Central memory CD4-positive, alpha-beta T cell (primary cell): Measurements from ENCODE around the gene CRTC1.

Experiments used
- DNase-seq: peaks from one replicate; pipeline ENCODE4 v3.0.0; 2022

Gene CRTC1

DNA sequence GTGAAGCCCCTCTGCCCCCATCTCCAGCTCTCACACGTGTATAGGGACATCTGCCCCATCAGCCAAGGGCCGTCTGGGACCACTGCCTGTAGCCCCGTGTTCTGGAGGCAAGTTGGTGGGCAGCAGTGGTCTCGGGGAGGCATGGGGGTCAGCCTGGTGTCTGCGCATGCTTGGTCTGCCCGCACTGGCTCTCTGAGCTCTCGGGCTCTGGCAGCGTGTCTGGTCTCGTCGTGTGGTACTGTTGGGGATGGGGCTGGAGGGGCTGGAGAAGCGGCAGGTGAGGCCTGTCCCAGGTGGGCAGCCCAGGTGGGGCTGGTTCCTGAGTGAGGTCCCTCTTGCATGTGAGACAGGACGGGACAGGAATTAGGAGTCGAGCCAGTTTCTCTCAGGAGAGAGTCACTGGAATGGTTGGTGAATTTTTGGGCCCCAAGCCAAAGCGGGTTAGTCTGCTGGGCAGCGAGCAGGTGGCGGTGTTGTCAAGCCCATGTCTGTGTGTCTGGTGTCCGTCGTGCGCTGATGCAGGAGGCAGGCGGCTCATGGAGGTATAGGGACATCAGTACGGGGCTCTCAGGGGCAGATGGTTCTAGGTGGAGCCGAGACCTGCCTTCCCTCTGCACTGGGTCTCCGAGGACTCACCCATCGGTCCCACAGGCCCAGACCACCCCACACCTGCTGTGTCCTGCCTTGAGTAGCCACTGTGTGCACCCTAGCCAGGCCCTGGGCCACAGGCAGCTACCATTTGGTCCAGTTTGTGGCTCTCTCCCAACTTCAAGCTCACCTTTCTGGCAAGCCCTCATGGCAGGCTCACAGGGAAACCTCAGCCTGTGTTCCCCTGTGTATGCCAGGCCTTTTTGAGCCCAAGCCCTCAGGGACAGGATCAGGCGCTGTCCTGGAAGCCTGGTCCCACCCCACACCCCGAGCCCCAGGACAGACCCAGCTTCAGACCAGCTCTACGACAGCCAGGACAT lies 89.4 kb downstream of the CRTC1 start:
- DNase-seq = no peak

DNA sequence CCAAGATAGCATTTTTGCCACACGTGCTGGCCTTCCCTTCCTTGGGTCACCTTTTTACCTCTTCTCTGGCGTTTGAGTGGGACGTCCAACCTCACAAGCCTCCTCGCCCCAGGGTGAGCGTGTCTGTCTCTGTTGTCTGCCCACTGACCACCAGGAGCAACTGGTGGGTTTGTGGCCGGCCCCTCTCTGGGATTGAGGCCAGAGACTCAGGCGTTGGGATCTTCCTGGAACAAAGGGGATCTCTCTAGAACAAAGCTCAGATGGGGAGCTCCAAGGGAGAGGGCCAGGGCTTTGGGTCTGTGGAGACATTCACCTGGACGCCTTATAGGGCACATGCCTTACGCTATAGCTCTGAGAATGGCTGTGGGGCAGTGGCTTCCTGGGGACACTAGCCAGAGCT lies 90.2 kb downstream of the CRTC1 start:
- no peak for DNase-seq

- no peak for DNase-seq
These were observed 90.6 kb downstream of the CRTC1 start for GRCh38 chr19:18774107-18774506.

DNA sequence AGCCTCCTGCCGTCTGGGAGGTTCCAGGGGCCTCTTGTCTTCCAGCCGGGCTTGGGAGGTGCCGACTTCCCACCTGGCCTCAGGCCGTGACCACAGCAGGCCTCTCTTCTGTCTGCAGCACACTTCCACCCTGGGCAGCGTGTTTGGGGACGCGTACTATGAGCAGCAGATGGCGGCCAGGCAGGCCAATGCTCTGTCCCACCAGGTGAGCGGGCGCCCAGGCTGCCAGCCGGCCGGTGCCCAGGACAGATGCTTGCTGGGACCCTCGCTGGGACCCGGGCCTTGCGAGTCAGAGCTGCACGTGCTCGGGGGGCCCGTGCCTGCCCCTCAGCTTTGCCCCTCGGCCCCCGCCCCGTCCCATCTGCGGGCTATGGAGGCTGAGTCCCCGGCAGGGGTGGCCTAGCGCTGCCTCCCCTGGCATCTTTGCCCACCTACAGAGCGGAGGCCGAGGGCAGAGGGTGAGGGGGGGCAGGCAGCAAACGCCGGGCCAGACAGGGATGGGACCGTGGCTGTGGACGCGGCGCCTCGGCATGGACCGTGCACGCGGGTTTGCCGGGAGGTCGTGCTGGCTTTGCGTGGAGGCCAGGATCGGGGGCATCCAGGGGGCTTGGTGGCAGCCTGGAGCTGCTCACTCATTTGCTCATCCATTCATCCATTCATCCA lies 91.4 kb downstream of the CRTC1 start:
- no peak for DNase-seq

DNA sequence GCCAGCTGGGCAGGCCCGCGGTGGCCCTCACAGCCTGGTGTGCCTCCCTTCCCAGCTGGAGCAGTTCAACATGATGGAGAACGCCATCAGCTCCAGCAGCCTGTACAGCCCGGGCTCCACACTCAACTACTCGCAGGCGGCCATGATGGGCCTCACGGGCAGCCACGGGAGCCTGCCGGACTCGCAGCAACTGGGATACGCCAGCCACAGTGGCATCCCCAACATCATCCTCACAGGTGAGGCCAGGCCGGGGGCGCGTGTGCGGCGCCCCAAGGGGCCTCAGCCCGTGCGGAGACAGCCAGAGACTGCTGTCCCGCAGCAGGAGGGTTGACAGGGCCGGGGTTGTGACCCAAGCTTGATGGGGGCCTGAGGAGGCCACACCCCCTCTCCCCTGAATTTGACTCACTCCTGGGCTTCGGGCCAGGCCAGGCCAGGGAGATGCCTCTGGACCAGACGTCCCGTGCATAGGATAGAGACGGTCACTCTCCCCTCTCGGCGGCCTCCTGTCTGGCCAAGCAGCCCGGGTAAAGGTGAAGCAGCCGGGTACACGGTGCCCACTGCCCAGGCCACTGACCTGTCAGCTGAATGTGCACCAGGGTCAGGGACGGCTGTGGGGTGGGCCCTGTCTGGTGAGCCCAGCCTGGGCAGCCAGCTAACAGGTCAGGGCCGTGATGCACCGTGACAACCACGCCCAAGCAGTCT lies 92.3 kb downstream of the CRTC1 start:
- no peak for DNase-seq

GRCh38 chr19:18776288-18776594 lies 92.8 kb downstream of the CRTC1 start:
- DNase-seq = no peak

GRCh38 chr19:18776736-18777135 lies 93.3 kb downstream of the CRTC1 start:
- no peak for DNase-seq

DNA sequence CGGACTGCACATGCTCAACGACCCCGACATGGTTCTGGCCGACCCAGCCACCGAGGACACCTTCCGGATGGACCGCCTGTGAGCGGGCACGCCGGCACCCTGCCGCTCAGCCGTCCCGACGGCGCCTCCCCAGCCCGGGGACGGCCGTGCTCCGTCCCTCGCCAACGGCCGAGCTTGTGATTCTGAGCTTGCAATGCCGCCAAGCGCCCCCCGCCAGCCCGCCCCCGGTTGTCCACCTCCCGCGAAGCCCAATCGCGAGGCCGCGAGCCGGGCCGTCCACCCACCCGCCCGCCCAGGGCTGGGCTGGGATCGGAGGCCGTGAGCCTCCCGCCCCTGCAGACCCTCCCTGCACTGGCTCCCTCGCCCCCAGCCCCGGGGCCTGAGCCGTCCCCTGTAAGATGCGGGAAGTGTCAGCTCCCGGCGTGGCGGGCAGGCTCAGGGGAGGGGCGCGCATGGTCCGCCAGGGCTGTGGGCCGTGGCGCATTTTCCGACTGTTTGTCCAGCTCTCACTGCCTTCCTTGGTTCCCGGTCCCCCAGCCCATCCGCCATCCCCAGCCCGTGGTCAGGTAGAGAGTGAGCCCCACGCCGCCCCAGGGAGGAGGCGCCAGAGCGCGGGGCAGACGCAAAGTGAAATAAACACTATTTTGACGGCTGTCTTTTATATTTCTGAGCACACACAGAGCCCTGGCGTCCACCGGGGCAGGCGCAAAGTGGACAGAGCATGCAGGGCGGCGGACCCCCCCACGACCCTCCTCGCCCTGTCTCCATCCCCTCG lies 94.0 kb downstream of the CRTC1 start:
- no peak for DNase-seq

DNA sequence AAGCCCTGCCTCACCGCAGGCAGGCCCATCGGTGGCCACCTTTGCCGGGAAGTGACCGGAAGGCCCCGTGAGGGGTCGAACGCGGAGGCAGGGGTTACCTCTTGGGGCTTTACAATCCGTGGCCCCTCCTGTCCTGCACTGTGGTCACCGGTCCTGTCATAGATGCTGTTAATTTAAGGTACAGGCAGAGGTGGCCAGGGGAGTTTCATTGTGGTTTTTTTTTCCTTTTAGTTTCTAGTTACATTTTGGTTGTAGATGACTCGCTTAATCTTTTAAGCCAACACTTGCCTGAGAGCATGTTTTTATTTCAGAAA lies 94.6 kb downstream of the CRTC1 start:
- no peak for DNase-seq

GRCh38 chr19:18778826-18779495 lies 95.5 kb downstream of the CRTC1 start:
- no peak for DNase-seq

DNA sequence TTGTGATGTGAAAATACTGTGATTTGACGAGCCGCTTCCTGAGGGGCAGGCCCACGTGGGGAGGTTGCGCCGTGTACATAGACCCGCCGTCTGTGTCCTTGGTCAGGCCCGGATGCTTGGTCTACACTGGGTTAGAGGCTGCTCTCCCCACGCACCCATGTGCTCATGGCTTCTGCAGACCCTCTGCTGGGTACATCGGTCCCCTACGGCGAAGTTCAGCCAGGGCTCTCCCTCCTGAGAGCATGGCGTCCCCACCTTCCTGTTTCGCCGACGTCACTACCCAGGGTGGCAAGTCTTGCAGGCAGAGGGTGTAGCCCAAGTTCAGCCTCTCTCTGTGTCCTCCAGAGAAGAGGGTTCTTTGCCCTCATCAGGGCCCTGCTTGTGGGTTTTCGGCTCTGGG lies 96.6 kb downstream of the CRTC1 start:
- no peak for DNase-seq

DNA sequence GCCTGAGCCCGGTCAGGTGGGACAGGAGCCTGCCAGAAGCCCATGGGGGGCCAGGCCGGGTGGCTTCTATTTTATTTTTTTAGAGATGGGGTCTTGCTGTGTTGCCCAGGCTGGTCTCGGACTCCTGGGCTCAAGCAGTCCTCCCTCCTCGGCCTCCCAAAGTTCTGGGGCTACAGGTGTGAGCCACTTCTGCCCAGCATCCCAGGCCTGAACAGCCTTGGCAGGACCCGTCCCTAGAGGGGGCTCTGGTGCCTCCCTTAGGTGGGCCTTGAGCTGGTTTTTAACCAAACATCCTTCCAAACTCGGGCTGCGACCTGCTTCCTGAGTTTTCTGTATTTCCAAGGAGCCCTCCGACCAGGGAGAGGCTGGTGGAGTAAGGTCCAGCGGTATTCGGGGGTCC lies 97.2 kb downstream of the CRTC1 start:
- DNase-seq = no peak

- DNase-seq = no peak
These were observed 97.6 kb downstream of the CRTC1 start for GRCh38 chr19:18781047-18781600.

DNA sequence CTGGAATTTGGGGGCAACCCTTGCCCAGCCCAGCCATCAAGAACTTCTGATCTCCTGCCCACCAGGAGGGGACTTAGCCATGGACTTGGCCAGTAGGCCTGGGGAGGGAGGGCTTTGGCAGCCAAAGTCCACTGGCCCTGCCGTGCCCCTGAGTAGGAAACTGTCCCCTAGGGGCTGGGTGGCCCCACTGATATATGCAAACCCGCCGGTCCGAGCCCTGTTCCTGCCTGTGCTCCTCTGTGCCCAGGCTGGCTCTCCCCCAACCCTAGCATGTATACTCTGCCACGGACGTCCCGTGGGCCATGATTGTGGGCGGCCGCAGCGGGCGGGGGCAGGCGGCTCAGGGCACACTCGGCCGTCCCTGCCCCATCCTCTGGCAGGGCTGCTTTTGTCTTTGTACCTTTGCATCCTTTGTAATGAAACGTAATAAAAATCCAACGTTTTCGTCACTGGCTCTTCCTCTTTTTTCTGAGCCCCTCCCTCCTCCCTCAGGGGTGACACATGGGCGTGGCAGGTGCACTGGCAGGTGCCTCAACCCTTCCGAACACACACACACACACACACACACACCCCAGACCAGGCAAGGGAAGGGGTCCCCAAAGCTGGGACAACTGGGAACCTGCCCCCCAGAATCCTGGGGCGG lies 98.5 kb downstream of the CRTC1 start:
- no peak for DNase-seq

GRCh38 chr19:18782559-18783225 lies 99.2 kb downstream of the CRTC1 start:
- DNase-seq = no peak

DNA sequence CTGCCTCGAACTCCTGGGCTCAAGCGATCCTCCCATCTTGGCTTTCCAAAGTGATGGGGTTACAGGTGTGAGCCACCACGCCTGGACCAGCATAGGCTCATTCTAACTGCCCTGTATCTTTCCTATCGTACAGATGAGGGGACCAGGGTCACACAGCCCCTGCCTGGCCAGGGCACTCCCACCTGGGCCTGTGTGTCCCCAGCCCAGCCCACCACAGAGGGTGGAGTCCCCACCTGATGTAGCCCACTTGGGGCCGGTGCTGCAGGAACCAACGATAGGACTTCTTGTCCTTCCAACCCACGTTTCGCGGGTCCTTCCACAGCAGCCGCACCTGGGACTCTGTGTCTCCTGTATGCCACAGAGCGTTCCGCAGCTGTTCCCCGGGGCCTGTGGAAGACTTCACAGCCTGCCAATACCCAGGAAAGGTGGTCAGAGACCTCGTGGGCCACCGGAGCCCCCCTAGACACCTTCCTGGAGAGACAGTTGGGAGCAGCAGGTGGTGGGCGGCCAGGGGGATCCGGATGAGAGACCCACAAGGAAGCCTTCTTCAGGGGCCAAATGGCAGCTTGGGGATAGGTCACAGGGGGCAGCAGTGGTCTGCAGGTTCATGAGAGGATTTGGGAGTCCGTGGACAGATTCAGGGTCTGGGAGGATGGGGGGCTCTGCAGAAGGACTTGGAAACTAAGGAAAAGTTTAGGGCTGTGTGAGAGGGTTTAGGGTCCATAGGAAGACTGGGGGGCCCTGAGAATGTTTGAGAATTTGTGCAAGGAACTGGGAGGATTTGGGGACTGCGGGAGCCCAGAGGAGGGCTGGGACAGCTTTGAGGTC lies 100.7 kb downstream of the CRTC1 start:
- DNase-seq = no peak

DNA sequence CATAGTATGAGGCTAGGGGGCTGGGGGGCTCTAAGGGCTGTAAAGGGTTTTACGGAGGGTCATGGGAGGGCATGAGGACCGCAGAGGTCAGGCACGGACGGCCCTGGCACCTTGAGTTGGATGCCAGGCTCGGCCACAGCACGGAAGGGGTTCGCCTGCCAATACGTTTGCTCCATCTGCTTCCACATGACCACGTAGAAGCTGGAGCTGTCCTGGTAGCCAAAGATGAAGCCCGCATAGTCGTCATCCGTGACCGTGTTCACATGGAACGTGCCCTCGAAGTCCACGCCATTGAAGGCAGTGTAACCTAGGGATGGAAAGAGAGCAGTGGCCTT lies 101.3 kb downstream of the CRTC1 start:
- DNase-seq = no peak

- DNase-seq = peak; percentile 23
These were observed 102.0 kb downstream of the CRTC1 start for GRCh38 chr19:18785179-18786124.
